HCT116 (cell line): ENCODE data around the gene RXFP3. TPM values are rescaled to one million over a fixed set of nuclear protein-coding genes. Genes with fewer than 3 reads are reported as not detected.

Experiments
- ATAC-seq: fragments of 200-7000 bp; cut with Tn5 transposase; 2 replicates; pipeline ENCODE4 v1.9.1; 2020; ENCODE audit warnings: mild to moderate bottlenecking, moderate library complexity
- BruUV-seq: library from RNA; stranded (reverse); fragments of 400-500 nt; replicated peaks from 2 replicates; lab custom pipeline; 2021; lab: Mats Ljungman, UMichigan
- CTCF ChIA-PET: fragments of 300-600 bp; sonication (Branson Sonifier 250); formaldehyde crosslinking; loops from one replicate; lab custom pipeline; 2021; ENCODE audit warnings: antibody characterized with exemption; lab: Charles Lee
- POLR2A ChIA-PET: fragments of 300-600, 350-600 bp; sonication (Branson Sonifier 250); formaldehyde crosslinking; loops from one replicate; lab custom pipeline; 2021; ENCODE audit warnings: antibody characterized with exemption; lab: Charles Lee
- RAD21 ChIA-PET, 2 experiments: fragments of 300-600 bp; sonication (Branson Sonifier 250); formaldehyde crosslinking; loops; one replicate each; lab custom pipeline; 2023; ENCODE audit warnings: low total read pairs in 2 of 2; ENCODE audit not compliant: uncharacterized antibody in 2 of 2, unreplicated experiment in 2 of 2, low non-redundant PET in 1 of 2; lab: Charles Lee
- DNase-seq: peaks from one replicate; pipeline ENCODE4 v3.0.0-alpha.2; 2010; ENCODE audit warnings: low read depth, low spot score
- H2AFZ ChIP-seq: fragments of 200-600 bp; shearing (Covaris generic), sonication (generic); 2 replicates; pipeline ENCODE4 v1.6.1; 2017; ENCODE audit warnings: low read depth, mixed run types, mixed read lengths, antibody characterized with exemption, low read length; ENCODE audit not compliant: poor library complexity, severe bottlenecking
- H3K27ac ChIP-seq: 2 replicates; pipeline ENCODE4 v1.5.1; 2012; ENCODE audit warnings: low read depth, low read length
- H3K27me3 ChIP-seq: fragments of 200-600 bp; sonication (generic); 2 replicates; pipeline ENCODE4 v1.6.1; 2016; ENCODE audit warnings: mixed run types, low read length, mixed read lengths; ENCODE audit not compliant: insufficient read depth
- H3K36me3 ChIP-seq, 2 experiments: fragments of 200-500 bp in 1 of 2; fragments of 200-600 bp in 1 of 2; sonication (Bioruptor generic) in 1 of 2; sonication (generic) in 1 of 2; 2 replicates each; pipeline versions ENCODE4 v1.5.1 to v1.6.1; 2014 to 2016; ENCODE audit warnings: low read length in 2 of 2, inconsistent platforms in 1 of 2, mixed read lengths in 1 of 2, mixed run types in 1 of 2; ENCODE audit not compliant: insufficient read depth in 2 of 2, control insufficient read depth in 1 of 2
- H3K4me1 ChIP-seq, 2 experiments: fragments of 200-600 bp in 1 of 2; sonication (generic) in 1 of 2; 2 replicates each; pipeline versions ENCODE4 v1.5.1 to v1.6.1; 2012 to 2017; ENCODE audit warnings: low read length in 2 of 2, inconsistent platforms in 1 of 2, mild to moderate bottlenecking in 1 of 2, mixed read lengths in 1 of 2, mixed run types in 1 of 2, moderate library complexity in 1 of 2; ENCODE audit not compliant: insufficient read depth in 2 of 2, control insufficient read depth in 1 of 2
- H3K4me2 ChIP-seq: fragments of 200-600 bp; sonication (generic); 2 replicates; pipeline ENCODE4 v1.6.1; 2017; ENCODE audit warnings: mixed run types, low read length, mixed read lengths
- H3K4me3 ChIP-seq, 2 experiments: fragments of 200-600 bp in 1 of 2; sonication (generic) in 1 of 2; replicated peaks in 1 of 2; 2 replicates each; pipeline ENCODE4 v1.5.1; 2011 to 2016; ENCODE audit warnings: low read length in 2 of 2, control low read depth in 1 of 2, low read depth in 1 of 2, mild to moderate bottlenecking in 1 of 2, mixed read lengths in 1 of 2, mixed run types in 1 of 2
- H3K79me2 ChIP-seq: fragments of 200-600 bp; sonication (generic); 2 replicates; pipeline ENCODE4 v1.6.1; 2017; ENCODE audit warnings: mild to moderate bottlenecking, mixed run types, low read length, moderate library complexity, mixed read lengths; ENCODE audit not compliant: insufficient read depth
- H3K9ac ChIP-seq: fragments of 200-600 bp; sonication (generic); 2 replicates; pipeline ENCODE4 v1.6.1; 2016; ENCODE audit warnings: low read length, mixed read lengths
- H3K9me2 ChIP-seq: fragments of 200-600 bp; sonication (generic), shearing (Covaris generic); 2 replicates; pipeline ENCODE4 v1.6.1; 2017; ENCODE audit warnings: mixed run types, mild to moderate bottlenecking, moderate library complexity; ENCODE audit not compliant: insufficient read depth
- H3K9me3 ChIP-seq, 2 experiments: fragments of 200-500 bp in 1 of 2; fragments of 200-600 bp in 1 of 2; sonication (Bioruptor generic) in 1 of 2; sonication (generic) in 1 of 2; 2 replicates each; pipeline ENCODE4 v1.6.1; 2014 to 2017; ENCODE audit warnings: low read length in 2 of 2, mixed read lengths in 2 of 2, inconsistent platforms in 1 of 2, low read depth in 1 of 2, mild to moderate bottlenecking in 1 of 2, mixed run types in 1 of 2, moderate library complexity in 1 of 2; ENCODE audit not compliant: control insufficient read depth in 1 of 2, insufficient read depth in 1 of 2
- H4K20me1 ChIP-seq: fragments of 200-600 bp; sonication (generic), shearing (Covaris generic); 2 replicates; pipeline ENCODE4 v1.6.1; 2017; ENCODE audit warnings: mixed run types, mild to moderate bottlenecking, moderate library complexity; ENCODE audit not compliant: insufficient read depth
- CBX3 ChIP-seq: IDR thresholded peaks from 2 replicates; pipeline ENCODE4 v1.6.1; 2012; ENCODE audit warnings: low read depth
- CEBPB ChIP-seq: IDR thresholded peaks from 2 replicates; pipeline ENCODE4 v1.6.1; 2012; ENCODE audit warnings: low read depth
- CTCF ChIP-seq, 3 experiments: fragments of 200-600 bp in 1 of 3; sonication (generic) in 1 of 3; IDR thresholded peaks in 2 of 3; conservative IDR thresholded peaks in 1 of 3; 2 replicates each; pipeline ENCODE4 v1.5.1; 2012 to 2017; ENCODE audit warnings: low read depth in 2 of 3, low read length in 2 of 3, antibody characterized with exemption in 1 of 3, borderline replicate concordance in 1 of 3, control low read depth in 1 of 3, mild to moderate bottlenecking in 1 of 3, mixed read lengths in 1 of 3, mixed run types in 1 of 3, moderate library complexity in 1 of 3; ENCODE audit not compliant: insufficient read depth in 1 of 3
- EGR1 ChIP-seq: IDR thresholded peaks from 2 replicates; pipeline ENCODE4 v1.6.1; 2012; ENCODE audit warnings: low read depth
- ELF1 ChIP-seq: IDR thresholded peaks from 2 replicates; pipeline ENCODE4 v1.6.1; 2012; ENCODE audit warnings: low read depth, borderline replicate concordance
- EZH2 ChIP-seq: fragments of 200-600 bp; sonication (generic); IDR thresholded peaks from 2 replicates; pipeline ENCODE4 v1.6.1; 2017; ENCODE audit warnings: antibody characterized with exemption, mixed run types
- EZH2phosphoT487 ChIP-seq: fragments of 200-600 bp; IDR thresholded peaks from 2 replicates; pipeline ENCODE4 v1.6.1; 2018; ENCODE audit warnings: antibody characterized with exemption, borderline replicate concordance
- FOSL1 ChIP-seq: IDR thresholded peaks from 2 replicates; pipeline ENCODE4 v1.6.1; 2012; ENCODE audit warnings: low read depth
- JUND ChIP-seq: IDR thresholded peaks from 2 replicates; pipeline ENCODE4 v1.6.1; 2012
- MAX ChIP-seq: IDR thresholded peaks from 2 replicates; pipeline ENCODE4 v1.6.1; 2012
- POLR2A ChIP-seq: IDR thresholded peaks from 2 replicates; pipeline ENCODE4 v1.7.0; 2011; ENCODE audit warnings: borderline replicate concordance; ENCODE audit not compliant: insufficient read depth, insufficient read length; ENCODE audit errors: extremely low read depth
- POLR2AphosphoS5 ChIP-seq: IDR thresholded peaks from 2 replicates; pipeline ENCODE4 v1.6.1; 2011; ENCODE audit warnings: mild to moderate bottlenecking, low read depth, low read length, moderate library complexity
- RAD21 ChIP-seq: IDR thresholded peaks from 2 replicates; pipeline ENCODE4 v1.6.1; 2012; ENCODE audit warnings: low read depth, mild to moderate bottlenecking
- SIN3A ChIP-seq: IDR thresholded peaks from 2 replicates; pipeline ENCODE4 v1.6.1; 2012; ENCODE audit warnings: low read depth
- SP1 ChIP-seq: IDR thresholded peaks from 2 replicates; pipeline ENCODE4 v1.6.1; 2012; ENCODE audit warnings: low read depth
- SRF ChIP-seq: IDR thresholded peaks from 2 replicates; pipeline ENCODE4 v1.6.1; 2012; ENCODE audit warnings: low read depth
- ZBTB33 ChIP-seq: IDR thresholded peaks from 2 replicates; pipeline ENCODE4 v1.6.1; 2011; ENCODE audit warnings: mild to moderate bottlenecking, low read length, moderate library complexity; ENCODE audit not compliant: insufficient replicate concordance; ENCODE audit errors: extremely low read depth
- ZFX ChIP-seq: fragments of 450-650 bp; IDR thresholded peaks from 2 replicates; pipeline ENCODE4 v1.6.1; 2017
- intact Hi-C: fragments of 100-400 bp; cut with micrococcal nuclease; formaldehyde crosslinking; loops from 2 replicates; pipeline ENCODE4 v1.10.0; 2022
- total RNA-seq: library from RNA; stranded (reverse); gene quantifications from one replicate; pipeline ENCODE4 v1.2.1, GENCODE V29; 2021; ENCODE audit not compliant: unreplicated experiment

The RXFP3 gene
- total RNA-seq, 1 experiment from 2014 or later = not detected

GRCh38 chr5:33980030-33980429 is 43.8 kb downstream of the RXFP3 start:
- Histone ChIP-seq H3K4me2 (no peak overlapping the region), H3K4me3 (no peak overlapping the region), H2AFZ (no peak overlapping the region), H3K79me2 (no peaks in the 10 kb centered on the region), H3K9ac (no peak overlapping the region), H3K36me3 (no peaks in the 10 kb centered on the region), H3K27ac (no peak overlapping the region), H3K9me3 (no peaks in the 10 kb centered on the region), H3K4me1 (no peaks in the 10 kb centered on the region), H4K20me1 (no peaks in the 10 kb centered on the region), H3K9me2 (no peaks in the 10 kb centered on the region), H3K27me3 (peaks cover 3% of the 10 kb centered on the region)
- DNase-seq = no peak
- CTCF ChIA-PET = no interaction called here
- POLR2A ChIA-PET = no interaction called here
- RAD21 ChIA-PET = no interaction called here
- no TSS peak for BruUV-seq
- intact Hi-C loops = no loop called here
- TF ChIP-seq CEBPB = no peak
- TF ChIP-seq ELF1 = no peak
- no peak for TF ChIP-seq JUND
- TF ChIP-seq POLR2AphosphoS5 = no peak
- TF ChIP-seq MAX = no peak
- TF ChIP-seq FOSL1 = no peak
- TF ChIP-seq POLR2A = no peak
- TF ChIP-seq EGR1 = no peak
- TF ChIP-seq EZH2 = no peak
- TF ChIP-seq ZFX = no peak
- no peak for TF ChIP-seq SRF
- no peak for TF ChIP-seq CTCF (IDR thresholded peaks at IDR 0.05 in 2 of 3, conservative IDR thresholded peaks at IDR 0.05 in 1 of 3; ENCODE audit: borderline replicate concordance in 1 of 3, insufficient read depth in 1 of 3, low read depth in 2 of 3, low read length in 2 of 3)
- TF ChIP-seq RAD21 = no peak
- TF ChIP-seq ZBTB33 = no peak
- no peak for TF ChIP-seq CBX3
- TF ChIP-seq EZH2phosphoT487 = no peak
- TF ChIP-seq SP1 = no peak
- TF ChIP-seq SIN3A = no peak
- no peak for ATAC-seq
